Embryonic facial prominence (tissue), 1 donor: ENCODE results near the gene CELF4.

Experiments used
- DNase-seq: peaks from one replicate; pipeline ENCODE4 v3.0.0-alpha.2; 2016; ENCODE audit errors: extremely low spot score

The CELF4 gene

DNA sequence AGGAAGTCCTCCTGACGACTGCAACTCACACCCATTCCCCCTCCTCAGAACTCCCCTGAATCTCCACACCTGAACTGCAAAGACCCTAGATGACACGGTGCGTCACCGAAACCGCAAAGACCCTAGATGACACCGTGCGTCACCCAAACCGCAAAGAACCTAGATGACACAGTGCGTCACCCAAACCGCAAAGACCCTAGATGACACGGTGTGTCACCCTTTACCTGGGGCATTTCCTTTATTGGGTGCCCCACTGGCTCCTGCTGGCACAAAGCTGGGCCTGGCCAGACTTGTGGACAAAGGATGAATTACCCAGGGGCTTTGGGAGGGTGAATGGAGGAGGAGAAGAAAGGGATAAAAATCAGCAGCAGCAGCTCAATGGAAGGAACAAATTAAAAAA is 123.8 kb downstream of the CELF4 start:
- DNase-seq: no peak

DNA sequence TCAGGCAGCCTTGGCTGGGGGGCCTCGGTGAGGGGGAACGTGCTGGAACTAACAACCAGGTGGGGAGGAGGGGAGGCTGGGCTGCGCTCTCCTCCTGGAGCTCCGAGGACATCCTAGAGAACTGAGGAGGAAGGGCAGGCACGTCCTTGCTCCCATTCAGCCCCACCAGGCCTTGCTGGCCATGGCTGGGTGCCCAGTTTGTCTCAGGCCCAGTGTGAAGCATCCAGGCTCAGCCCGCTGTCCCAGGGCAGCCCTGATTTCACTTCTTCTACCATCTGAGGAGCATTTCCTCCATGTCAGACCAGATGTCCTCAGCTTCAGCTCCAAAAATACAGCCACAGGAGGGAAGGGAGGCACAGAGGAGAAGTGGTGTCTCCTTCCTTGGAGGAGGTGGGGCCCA is 125.4 kb downstream of the CELF4 start:
- DNase-seq: no peak

DNA sequence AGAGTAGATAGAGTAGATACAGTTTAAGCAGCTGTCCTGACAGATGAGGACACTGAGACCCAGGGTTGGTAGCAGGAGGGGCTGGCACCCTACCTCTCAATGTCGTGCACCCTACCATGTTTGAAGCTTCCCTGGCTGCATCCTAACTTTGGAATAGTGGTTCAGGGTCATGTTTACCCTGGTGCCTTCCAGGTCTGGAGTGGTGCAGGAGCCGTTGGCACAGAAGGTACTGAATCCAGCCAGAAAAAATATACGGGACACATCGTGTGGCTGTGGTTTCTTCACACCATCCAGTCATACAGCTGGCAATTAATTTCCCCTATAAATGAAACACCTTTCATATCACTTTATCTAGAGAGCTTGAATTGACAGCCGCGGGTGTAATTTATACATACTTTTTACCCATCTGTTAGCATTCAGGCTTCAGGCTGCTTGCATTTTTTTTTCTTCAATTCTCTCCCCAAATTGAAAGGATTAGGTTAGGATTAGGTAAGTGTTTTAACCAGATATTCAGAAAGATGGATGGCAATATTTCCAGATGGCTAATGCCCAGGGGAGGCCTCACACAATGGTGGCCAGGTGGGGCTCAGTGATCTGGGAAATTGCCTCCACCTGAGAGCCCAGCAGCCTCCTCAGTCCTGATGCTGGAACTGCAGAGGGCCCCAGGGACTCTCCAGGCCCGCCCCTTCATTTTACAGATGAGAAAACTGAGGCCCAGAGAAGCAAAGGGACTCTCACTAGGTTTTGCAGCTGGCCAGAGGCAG is 127.0 kb downstream of the CELF4 start:
- no peak for DNase-seq

DNA sequence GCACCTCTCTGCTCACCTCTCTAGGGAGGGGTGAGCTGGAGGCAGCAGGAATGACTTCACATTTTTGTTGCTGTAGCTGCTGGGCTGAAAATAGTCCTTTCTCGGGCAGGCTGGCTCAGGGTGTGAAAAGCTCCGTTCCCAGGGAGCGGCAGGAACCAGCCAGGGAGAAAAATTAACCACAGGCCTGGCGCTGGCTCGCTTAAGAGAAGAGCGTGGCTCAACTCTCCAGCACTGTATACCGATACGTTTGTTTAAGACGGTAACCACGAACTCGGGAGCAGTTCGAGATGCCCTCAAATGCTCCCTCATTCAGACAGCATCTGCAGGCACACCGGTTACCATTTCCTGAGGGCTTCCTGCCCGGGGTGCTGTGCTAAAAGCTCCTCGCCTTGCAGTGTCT is 129.6 kb downstream of the CELF4 start:
- peak; percentile 22 for DNase-seq

DNA sequence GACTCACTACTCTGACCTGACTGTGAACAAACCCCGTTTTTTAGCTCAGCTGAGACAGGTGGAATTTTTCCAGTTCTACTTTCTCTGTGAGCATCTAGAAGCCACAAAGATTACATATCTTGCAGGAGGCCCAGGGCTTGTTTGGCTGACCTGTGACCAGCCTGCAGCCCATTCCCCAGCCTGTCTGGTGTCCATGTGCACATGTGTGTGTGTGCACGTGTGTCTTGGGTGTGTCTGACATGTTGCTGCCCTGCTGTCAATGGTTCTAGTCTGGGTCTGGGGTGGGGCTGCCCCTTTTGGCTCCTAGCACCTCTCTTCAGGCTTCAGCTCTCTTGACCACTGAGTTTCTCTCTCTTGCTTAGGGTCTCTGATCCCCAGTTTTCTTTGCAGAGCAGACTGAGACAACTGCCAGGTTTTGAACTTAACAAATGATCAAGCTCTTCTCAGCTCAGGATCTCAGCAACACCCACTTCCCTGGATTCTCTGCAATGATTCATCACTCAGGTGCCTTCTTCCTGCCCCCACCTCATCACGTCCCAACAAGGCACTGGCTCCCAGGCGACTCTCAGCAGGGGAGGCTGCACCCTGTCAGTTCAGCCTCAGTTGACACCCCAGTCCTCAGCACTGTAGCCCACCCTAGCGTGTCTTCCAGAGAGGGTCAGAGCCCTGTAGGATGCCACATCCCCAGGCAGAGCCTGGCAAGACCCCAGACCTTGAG is 130.3 kb downstream of the CELF4 start:
- no peak for DNase-seq

DNA sequence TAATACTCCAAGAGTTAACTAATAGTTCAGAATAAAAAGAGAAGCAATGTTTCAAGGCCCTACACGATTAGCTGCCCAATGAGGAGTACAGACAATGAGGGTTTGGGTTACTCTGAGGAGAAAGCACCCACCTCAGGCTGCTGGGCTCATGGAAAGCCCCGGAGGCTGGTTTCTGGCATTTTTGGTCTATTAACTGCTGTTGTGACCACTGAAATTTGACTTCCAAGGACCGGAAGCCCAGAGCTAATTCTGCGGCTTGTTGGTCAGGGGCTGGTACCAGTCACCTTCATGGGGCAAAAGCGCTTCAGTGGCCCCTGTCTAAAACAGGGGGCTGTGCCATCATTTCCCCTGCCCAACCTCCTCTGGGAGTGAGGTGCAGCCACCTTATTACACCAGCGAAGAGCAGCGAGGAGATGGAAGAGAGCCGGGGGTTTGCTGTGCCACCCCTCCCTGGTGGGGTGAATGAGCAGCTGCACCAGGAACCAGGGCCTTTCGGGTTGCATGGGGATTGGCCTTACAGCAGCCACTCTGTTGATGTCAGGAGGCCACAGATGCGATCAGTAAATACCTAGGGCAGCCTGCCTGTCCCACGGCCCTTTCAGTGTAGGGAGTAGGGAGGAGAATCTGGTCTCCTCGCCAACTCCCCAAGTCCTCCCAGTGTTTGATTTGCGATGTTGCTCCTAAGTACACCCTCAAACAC is 131.3 kb downstream of the CELF4 start:
- DNase-seq: no peak

DNA sequence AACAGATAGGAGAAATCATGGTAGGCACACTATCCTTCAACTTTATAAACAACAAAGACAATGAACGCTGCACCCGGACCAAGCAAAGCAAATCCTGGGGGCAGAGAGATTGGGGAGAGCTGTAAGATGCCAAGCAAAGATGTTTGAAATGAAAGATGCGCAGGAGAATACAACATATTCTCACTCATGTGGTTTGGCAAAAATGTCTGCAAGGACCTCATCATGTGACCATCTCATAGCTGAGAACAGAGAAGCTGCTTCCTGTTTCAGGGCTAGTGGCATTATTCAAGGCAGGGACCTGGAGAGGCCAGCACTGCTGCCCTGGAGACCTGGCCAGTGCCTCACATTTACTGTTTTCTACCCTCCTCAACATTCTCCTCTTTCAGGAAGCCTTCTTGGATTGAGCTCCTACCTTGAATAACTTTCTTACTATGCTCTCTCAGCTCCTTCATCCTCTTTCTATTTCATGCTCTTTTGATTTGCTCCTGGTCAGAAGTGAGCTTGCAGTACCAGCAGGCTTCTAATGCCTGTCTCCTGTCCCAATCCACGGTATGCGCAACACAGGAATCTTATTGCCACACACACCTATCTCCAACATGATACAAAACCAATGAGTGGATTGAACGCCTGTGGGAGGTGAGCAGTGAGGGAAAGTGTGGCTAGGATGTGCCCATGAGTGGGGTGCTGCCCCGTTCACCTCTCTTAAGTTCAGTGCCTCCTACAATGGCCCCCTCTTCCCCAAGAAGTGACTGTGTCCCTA is 133.0 kb downstream of the CELF4 start:
- DNase-seq: no peak

DNA sequence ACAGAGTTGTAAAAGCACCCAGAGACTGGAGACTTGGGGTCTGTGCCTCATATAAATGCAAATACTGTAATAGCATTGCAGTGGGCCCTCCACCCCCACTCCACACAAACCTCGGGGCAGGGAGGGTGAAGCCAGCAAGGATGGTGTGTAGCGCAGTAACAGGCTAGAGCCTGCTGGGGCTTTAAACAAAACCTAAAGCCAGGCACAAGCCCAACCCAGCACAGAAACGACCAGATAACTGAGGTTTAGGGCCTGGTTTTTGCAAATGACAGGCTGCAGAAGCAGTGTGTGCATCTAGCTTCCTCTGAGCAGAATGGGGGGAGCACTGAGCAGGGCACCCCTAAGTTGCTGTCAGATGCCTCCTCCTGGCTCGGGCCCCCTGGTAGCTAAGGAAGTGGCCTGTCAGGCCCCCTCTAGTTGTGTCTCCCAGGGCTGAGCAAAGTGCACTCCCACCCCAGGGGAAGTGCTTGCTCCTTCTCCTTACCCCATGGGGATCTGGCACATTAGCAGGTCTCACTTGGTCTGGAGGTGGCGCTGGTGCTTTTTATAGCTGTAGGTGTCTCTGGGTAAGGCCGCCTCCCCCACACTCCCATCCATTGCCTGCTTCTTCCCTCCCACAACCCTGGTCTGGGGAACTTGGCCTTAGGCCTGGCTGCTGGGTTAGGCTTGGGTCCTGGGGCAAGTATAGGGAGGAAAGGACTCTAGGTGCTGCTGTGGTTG is 135.1 kb downstream of the CELF4 start:
- no peak for DNase-seq

DNA sequence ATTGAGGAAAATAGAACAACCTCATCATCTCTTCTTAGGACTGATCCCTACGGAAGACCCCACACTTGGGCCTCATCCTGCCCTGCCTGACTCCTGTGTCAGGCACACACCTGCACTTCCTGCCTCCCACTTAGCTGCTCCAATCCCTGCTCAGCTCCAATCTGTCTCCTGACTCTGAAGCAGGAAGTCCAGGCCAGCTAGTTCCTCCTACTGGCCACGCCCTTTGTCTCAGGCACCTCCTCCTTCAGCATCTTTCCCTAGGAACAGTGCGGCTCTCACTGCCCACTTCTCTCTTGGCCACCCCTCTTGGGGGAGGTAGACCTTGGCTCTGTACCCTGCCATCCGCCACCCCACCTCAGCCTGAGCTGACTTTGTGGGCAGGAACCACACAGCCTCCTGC is 135.8 kb downstream of the CELF4 start:
- no peak for DNase-seq

DNA sequence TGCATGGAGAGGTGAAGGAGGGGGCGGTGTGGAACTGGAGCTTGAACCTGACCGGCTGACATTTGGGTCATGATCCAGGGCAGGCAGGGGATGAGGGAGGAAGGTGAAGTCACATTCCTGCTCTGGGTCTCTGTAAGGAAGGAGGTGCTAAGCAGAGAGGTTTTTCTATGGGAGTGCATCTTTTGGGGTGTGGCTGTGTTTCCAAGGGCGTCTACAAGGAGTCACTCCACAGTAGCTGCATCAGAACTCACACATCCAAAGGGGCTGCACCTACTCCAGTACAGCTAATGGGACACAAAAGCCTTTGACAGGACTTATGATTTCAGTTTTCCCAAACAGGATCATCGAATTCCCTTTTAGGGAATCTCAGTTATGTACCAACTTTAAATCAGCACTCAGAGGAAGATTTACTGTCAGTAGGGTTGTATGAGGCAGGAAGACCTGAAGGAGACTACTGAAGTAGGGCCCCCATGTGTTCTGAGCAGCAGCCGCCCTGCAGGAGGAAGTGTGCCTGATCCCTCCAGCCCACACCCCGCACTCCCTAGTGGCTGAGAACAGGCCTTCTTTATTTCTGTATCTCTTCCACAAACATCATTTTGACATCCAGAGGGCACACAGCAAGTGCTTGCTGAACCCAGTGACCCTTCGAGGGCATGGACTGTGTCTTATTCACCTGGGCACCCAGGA is 137.2 kb downstream of the CELF4 start:
- DNase-seq: no peak

DNA sequence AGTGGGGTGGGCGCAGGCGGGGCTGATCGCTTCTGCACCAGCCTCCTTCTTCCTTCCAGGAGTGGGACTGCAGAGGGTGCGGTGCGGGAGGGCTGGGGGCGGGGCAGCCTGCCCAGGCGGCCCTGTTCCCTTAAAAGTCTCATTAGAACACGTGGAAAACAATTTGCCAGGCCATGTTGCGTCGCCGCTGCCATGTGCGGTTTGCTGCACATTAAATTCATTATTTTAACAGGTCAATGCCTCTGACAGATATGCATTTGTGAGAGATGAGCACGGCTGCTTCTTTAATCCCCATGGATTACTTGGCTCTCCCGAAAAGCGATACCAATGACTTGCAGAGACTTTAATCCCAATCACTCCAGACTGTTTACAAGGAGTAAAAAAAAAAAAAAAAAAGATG is 139.0 kb downstream of the CELF4 start:
- DNase-seq: no peak

DNA sequence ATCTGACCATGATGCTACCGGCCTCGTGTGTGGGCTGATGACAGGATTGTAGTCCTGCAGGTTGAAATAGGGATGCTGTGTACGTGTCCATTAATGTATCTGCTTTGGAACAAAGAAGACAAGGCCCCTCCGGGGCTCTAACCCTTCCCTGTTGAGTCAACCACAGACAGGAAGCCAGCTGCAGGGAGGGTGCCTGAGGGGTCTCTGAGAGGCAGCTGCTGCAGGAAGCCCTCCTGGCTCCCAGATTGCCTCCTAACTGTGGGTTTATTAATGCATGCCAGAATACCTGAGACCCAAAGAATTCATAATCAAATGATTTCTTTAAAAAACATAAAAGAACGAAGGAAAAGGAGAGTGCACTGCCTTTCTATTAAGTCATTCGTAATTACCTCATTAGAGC is 140.4 kb downstream of the CELF4 start:
- no peak for DNase-seq

DNA sequence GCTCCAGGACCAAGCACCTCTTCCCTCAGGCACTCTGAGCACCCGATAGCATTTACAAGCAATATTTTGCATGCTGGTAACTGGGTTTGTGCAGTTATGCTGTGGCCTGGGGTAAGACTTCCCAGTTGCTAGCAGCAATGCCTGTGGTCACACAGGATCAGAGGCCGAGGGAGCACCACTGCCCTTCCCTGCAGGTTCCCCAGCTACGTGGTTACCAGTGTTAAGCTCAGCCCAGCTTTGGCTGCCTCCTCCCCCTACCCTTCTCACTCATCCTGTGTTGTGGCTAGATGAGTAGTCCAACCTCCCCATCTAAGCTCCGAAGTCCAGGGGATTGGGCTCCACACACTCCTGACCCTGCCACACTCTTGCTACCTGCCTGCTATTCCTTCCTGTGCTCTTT is 141.1 kb downstream of the CELF4 start:
- DNase-seq: no peak

DNA sequence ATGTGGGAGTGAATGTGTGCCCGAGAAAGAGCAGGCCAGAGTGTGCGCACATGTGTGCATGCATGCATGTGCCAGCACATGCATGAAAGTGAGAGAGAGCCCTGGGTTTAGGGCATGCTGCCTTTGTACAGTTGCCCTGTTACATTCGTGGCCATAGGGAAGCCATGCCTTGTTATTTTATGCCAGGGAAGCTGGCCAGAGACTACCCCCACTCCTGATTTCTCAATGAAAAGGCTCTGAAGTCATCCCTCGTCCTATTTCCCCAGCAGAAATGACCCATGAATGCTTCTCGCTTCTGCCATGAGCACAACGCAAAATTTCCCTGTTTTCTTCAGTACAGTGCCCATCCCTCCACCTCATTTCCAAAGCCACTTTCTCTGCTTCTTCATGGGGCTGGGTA is 143.0 kb downstream of the CELF4 start:
- DNase-seq: no peak

DNA sequence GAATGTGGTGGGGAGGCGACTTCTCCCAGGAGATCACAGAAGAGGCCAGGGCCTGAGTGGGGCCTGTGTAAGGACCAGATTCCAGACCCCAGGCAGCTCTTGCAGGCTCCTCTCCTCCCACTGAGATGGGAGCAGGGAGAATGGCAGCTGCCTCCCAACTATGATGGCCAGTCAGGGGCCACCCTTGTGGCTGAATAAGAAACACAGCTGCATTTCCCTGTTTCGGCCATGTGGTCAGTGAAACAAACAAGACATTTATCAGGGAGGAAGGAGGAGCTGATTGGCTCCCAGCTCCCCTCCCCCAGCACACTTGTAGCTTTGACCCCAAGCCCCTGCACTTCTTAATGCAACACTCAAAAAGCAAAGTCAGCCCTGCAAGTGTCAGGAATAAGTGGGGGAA is 143.5 kb downstream of the CELF4 start:
- DNase-seq: no peak

DNA sequence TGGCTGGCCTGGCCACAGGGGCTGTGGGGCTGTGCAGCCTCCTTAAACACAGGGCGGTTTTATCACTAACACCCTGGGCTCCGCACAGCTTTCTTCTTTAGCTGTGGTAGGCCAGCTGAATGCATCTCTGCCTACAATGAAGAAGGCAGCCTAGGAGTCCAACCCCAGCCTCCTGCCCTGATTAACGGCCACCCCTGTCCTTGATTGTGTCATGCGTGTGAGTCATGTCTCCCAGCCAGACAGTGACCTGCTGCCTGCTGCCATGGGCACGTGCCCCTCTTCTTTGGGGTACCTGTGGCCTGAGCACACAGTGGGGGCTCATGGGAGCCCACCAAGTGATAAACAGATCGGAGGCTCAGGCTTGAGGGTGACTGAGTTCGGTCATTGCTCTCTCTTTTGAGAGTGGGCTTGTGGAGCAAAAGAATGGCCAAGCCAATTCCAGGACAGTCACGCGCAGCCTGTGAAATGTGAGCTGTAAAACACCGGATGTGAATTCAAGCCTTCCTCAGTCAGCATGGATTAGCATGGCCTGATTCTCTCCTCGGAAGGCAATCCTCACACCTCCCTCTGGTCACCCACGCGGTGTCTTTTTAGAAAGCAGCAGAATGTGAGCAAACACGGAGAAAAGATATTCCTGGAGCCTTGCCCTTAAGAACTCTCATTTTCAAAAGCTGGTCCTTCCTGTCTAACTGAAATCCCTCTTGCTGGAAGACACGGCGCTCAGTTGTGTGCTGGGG is 144.1 kb downstream of the CELF4 start:
- DNase-seq: no peak

DNA sequence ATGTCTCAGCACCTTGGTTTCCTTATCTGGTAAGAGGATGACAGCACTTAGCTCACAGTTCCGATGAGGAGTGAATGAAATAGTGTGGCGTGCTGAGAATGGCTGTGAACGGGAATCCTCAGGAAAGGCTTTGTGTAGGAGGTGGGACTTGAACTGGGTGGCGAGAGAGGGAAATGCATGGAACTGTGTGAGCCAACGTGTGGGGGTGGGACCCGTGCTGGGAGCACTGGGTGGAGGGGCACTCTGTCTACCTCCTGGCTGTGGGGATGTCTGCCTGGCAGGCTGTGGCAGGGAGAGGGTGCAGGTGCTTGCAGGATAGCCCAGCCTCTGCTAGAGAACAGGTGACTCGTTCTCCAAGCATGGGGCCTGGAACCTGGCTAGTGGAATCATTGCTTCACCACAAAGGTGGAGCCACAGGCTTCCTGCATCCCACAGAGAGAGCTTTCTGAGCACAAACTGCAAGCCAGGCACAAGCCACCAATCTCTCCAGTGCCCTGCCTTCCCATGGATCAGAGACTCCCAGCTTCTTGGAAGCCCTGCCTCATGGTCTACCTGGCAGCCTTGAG is 145.2 kb downstream of the CELF4 start:
- no peak for DNase-seq

DNA sequence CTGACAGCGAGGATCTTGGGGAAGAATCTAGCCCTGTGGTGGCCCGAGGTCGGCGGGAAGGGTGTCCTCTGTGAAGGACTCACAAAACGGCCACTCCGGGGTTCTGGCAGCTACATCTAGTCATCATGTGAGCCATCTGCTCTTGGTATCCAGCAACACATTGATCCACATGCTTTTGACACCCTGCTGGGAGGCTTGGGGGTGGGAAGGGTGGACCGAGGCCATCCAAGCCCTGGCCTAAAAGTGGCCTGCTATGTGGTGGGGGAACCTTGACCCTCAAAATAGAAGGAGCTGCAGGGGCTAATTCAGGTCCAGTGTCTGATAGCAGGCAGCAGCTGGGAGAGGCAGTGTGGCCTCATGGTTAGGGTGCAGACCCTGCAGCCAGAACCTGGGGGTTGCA is 145.7 kb downstream of the CELF4 start:
- no peak for DNase-seq

DNA sequence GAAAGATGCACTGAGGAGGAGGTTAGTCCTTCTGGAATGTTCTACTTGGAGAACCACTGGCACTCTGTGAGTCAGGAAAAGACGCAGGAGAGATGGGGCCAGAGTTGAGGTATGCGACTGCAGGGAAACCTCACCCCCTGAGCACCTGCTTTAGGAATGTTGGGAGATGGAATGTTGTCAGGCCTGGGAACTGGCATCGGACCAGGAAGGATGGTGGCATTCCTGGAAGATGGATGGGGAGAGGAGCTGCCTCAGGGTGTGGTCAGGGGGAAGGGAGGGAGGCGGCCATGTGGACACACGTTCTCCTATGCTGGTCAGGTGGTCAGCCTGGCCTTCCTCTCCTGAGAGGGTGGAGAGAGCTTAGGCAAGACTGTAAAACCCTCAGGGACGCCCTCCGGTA is 146.3 kb downstream of the CELF4 start:
- DNase-seq: no peak

DNA sequence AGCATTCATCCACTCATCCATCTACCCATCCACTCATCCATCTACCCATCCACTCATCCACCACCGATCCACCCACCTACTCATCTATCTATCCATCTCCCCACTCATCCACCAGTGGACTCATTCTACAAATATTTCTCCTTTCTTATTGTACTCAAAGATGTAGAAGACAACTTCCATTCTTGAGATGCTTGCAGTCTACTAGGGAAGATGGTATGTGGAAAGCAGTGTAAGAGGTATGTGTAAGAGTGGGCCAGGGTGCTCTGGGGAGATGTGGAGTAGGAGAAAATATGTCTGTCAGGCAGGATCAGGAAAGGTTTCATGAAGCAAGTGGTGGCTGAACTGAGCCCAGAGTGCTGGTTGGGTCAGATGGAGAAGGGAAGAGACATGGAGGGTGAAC is 150.8 kb downstream of the CELF4 start:
- DNase-seq: no peak
